ENCODE results near the gene CD82.

Gene CD82

GRCh38 chr11:44614281-44614775 lies 48.9 kb downstream of the CD82 start:
- no peak for DNase-seq (ENCODE audit: extremely low read depth in 1 of 2, low read depth in 1 of 2)

GRCh38 chr11:44615041-44615755 lies 49.7 kb downstream of the CD82 start:
- DNase-seq (ENCODE audit: extremely low read depth in 1 of 2, low read depth in 1 of 2) = no peak

GRCh38 chr11:44615913-44616791 lies 50.7 kb downstream of the CD82 start:
- DNase-seq (ENCODE audit: extremely low read depth in 1 of 2, low read depth in 1 of 2) = no peak

- no peak for DNase-seq (ENCODE audit: extremely low read depth in 1 of 2, low read depth in 1 of 2)
These were observed 52.4 kb downstream of the CD82 start for GRCh38 chr11:44617671-44618461.

- DNase-seq (ENCODE audit: extremely low read depth in 1 of 2, low read depth in 1 of 2) = no peak
These were observed 53.3 kb downstream of the CD82 start for GRCh38 chr11:44618561-44619425.

- no peak for DNase-seq (ENCODE audit: extremely low read depth in 1 of 2, low read depth in 1 of 2)
These were observed 54.9 kb downstream of the CD82 start for GRCh38 chr11:44620328-44620725.

- DNase-seq (ENCODE audit: extremely low read depth in 1 of 2, low read depth in 1 of 2) = no peak
These were observed 55.7 kb downstream of the CD82 start for GRCh38 chr11:44621140-44621681.

- no peak for DNase-seq (ENCODE audit: extremely low read depth in 1 of 2, low read depth in 1 of 2)
These were observed 56.3 kb downstream of the CD82 start for GRCh38 chr11:44621784-44622183.

- DNase-seq (ENCODE audit: extremely low read depth in 1 of 2, low read depth in 1 of 2) = no peak
These were observed 56.8 kb downstream of the CD82 start for GRCh38 chr11:44622190-44622650.

GRCh38 chr11:44622721-44623258 lies 57.3 kb downstream of the CD82 start:
- no peak for DNase-seq (ENCODE audit: extremely low read depth in 1 of 2, low read depth in 1 of 2)

GRCh38 chr11:44623341-44623730 lies 57.9 kb downstream of the CD82 start:
- DNase-seq (ENCODE audit: extremely low read depth in 1 of 2, low read depth in 1 of 2) = no peak

GRCh38 chr11:44623731-44624491 lies 58.4 kb downstream of the CD82 start:
- no peak for DNase-seq (ENCODE audit: extremely low read depth in 1 of 2, low read depth in 1 of 2)

- no peak for DNase-seq (ENCODE audit: extremely low read depth in 1 of 2, low read depth in 1 of 2)
These were observed 59.3 kb downstream of the CD82 start for GRCh38 chr11:44624761-44625221.

- no peak for DNase-seq (ENCODE audit: extremely low read depth in 1 of 2, low read depth in 1 of 2)
These were observed 60.5 kb downstream of the CD82 start for GRCh38 chr11:44625759-44626523.

GRCh38 chr11:44626645-44627044 lies 61.2 kb downstream of the CD82 start:
- no peak for DNase-seq (ENCODE audit: extremely low read depth in 1 of 2, low read depth in 1 of 2)

- DNase-seq (ENCODE audit: extremely low read depth in 1 of 2, low read depth in 1 of 2) = no peak
These were observed 61.8 kb downstream of the CD82 start for GRCh38 chr11:44627165-44627789.

- DNase-seq (ENCODE audit: extremely low read depth in 1 of 2, low read depth in 1 of 2) = no peak
These were observed 62.7 kb downstream of the CD82 start for GRCh38 chr11:44627911-44628729.

Data from stimulated activated CD8-positive, alpha-beta memory T cell treated with anti-CD3 and anti-CD28 coated beads, Interleukin-7, amount 100 ng/mL, for 48 hours (primary cell).